Tibial artery (tissue), 4 donors: ENCODE measurements around the gene KDM4B.

ENCODE experiments used
- DNase-seq, 2 donors: peaks; one replicate each; pipeline ENCODE4 v3.0.0-alpha.2; 2019
- H3K27ac ChIP-seq, 2 donors: fragments of 200-600 bp; sonication (generic) in 1 of 2; 1 replicate in 1 of 2; 2 replicates in 1 of 2; pipeline ENCODE4 v1.5.1; 2018 to 2019; ENCODE audit warnings: mild to moderate bottlenecking in 1 of 2
- H3K27me3 ChIP-seq, 2 donors: fragments of 200-600 bp; sonication (generic) in 1 of 2; one replicate each; pipeline versions ENCODE4 v1.5.1 to v1.6.0; 2016 to 2019
- H3K36me3 ChIP-seq, 3 donors: fragments of 200-600 bp; sonication (generic) in 2 of 3; one replicate each; pipeline ENCODE4 v1.5.1; 2016 to 2019; ENCODE audit warnings: mild to moderate bottlenecking in 2 of 3
- H3K4me1 ChIP-seq, 4 donors: fragments of 200-600 bp; sonication (generic) in 2 of 4; 1 replicate in 3 of 4; 2 replicates in 1 of 4; pipeline ENCODE4 v1.5.1; 2016 to 2019
- H3K4me3 ChIP-seq, 2 donors: fragments of 200-600 bp; sonication (generic) in 1 of 2; 1 replicate in 1 of 2; 2 replicates in 1 of 2; pipeline ENCODE4 v1.5.1; 2018 to 2019; ENCODE audit warnings: mild to moderate bottlenecking in 2 of 2
- H3K9me3 ChIP-seq, 3 donors: fragments of 200-600 bp; sonication (generic) in 1 of 3; one replicate each; pipeline ENCODE4 v1.5.1; 2016 to 2019
- intact Hi-C: fragments of 100-400 bp; cut with DNase I; formaldehyde crosslinking; loops from one replicate; pipeline ENCODE4 v1.15.0; 2023; ENCODE audit warnings: low total_unique reads
- TF ChIP-seq, protein P1 (sequence below), 2 experiments: fragments of 200-600 bp in 1 of 2; fragments of 450-650 bp in 1 of 2; IDR thresholded peaks; one replicate each; pipeline ENCODE4 v1.5.1; 2017 to 2019; ENCODE audit warnings: antibody characterized with exemption in 2 of 2, mild to moderate bottlenecking in 1 of 2, moderate library complexity in 1 of 2

Gene KDM4B

DNA sequence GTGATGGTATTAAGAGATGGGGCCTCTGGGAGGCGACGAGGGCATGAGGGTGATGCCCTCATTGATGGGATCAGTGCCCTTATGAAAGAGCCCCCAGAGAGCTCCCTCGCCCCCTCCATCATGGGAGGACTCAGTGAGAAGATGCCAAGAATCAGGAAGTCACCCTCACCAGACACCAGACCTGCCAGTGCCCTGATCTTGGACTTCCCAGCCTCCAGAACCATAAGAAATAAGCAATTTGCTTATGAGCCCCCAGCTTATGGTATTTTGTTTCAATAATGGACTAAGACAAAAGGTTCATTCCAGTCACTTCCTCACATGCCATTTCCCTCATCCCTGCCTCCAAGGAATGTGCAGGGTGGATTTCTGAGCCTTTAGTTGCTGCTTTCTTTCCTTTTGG is 129.7 kb downstream of the KDM4B start:
- peaks cover 30 to 49% (median 36%) of the 10 kb centered on the region in 3 donors for H3K36me3 ChIP-seq
- intact Hi-C loops, result no loop called here

DNA sequence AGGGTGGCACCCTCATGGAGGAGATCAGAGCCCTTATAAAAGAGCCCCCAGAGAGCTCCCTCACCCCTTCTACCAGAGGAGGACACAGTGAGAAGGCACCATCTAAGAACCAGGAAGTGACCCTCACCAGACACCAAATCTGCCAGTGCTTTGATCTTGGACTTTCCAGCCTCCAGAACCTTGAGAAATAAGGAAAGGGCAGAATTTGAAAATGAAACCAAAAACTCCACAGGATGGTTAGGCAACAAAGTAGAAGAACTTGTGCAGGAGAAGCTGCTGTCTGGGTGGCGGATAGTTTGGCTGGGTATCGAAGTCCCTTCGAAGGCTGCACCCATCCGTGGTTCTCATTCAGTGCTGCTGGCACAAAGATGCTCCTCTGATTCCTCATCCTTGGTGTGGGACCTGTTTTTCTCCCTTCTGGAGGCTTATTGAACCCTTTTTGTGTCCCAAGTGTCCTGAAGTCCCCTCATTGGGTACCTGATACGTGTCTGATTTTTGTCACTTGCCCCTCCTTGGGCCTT is 130.8 kb downstream of the KDM4B start:
- H3K4me3 ChIP-seq, result no peak overlapping the region
- DNase-seq, result no peak
- peaks cover 8 to 20% (median 20%) of the 10 kb centered on the region in 3 donors for H3K9me3 ChIP-seq
- no peak overlapping the region for H3K27ac ChIP-seq
- peaks cover 30 to 45% (median 36%) of the 10 kb centered on the region in 3 donors for H3K36me3 ChIP-seq
- peaks cover 0 to 30% (median 26%) of the 10 kb centered on the region in 4 donors for H3K4me1 ChIP-seq
- TF ChIP-seq, protein P1, sequence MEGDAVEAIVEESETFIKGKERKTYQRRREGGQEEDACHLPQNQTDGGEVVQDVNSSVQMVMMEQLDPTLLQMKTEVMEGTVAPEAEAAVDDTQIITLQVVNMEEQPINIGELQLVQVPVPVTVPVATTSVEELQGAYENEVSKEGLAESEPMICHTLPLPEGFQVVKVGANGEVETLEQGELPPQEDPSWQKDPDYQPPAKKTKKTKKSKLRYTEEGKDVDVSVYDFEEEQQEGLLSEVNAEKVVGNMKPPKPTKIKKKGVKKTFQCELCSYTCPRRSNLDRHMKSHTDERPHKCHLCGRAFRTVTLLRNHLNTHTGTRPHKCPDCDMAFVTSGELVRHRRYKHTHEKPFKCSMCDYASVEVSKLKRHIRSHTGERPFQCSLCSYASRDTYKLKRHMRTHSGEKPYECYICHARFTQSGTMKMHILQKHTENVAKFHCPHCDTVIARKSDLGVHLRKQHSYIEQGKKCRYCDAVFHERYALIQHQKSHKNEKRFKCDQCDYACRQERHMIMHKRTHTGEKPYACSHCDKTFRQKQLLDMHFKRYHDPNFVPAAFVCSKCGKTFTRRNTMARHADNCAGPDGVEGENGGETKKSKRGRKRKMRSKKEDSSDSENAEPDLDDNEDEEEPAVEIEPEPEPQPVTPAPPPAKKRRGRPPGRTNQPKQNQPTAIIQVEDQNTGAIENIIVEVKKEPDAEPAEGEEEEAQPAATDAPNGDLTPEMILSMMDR (IDR thresholded peaks at IDR 0.05), result no peak
- intact Hi-C loops, result no loop called here
- H3K27me3 ChIP-seq, result no peaks in the 10 kb centered on the region

More for the DNA sequence above, 129.7 kb downstream of the KDM4B start:
- Histone ChIP-seq H3K4me3 (no peak overlapping the region), H3K27ac (no peak overlapping the region), H3K4me1 (peaks cover 0 to 19% (median 16%) of the 10 kb centered on the region in 4 donors), H3K27me3 (no peaks in the 10 kb centered on the region), H3K9me3 (peaks cover 8 to 20% (median 20%) of the 10 kb centered on the region in 3 donors)
- no peak for DNase-seq
- TF ChIP-seq, protein P1 (IDR thresholded peaks at IDR 0.05), result no peak

DNA sequence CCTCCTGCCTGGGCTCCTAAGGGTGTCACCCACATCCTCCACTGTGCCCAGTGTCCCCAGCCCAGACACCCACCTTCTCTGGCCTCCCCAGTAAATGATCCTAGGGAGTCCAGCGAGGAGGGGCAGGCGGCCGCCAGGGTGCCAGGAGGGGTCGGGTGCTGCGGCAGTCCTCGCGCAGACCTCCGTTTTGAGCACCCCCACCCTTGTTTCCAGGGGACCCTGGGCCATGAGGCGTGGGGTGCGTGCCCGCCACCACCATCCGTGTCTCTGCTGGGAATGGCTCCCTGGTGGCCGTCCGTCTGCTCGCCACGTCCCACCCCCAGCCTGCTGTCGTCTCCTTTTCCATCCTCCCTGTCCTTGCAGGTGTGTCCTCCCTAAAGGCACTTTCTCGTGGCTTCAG is 133.0 kb downstream of the KDM4B start:
- intact Hi-C loops, result no loop called here
- H3K9me3 ChIP-seq, result peaks cover 8 to 20% (median 20%) of the 10 kb centered on the region in 3 donors

DNA sequence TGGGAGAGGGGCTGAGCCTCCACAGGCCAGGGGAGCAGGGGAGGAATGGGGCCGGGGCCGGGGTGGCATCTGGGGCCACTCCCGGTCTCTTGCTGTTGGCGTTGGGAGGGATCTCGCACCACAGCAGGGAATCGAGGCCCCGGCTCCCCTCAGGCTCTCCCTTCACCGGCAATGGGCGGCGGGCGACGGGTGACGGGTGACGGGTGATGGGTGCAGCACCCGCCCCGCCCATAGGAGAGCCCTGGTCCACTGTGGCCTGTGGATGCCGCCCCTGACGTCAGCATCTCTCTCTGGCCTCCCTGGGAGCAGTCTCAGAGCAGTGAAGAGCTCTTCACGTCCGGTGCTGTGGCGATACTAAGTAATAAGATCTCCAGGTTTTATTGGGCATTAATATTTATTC is 133.6 kb downstream of the KDM4B start:
- Histone ChIP-seq H3K27me3 (no peaks in the 10 kb centered on the region), H3K9me3 (peaks cover 8 to 20% (median 20%) of the 10 kb centered on the region in 3 donors), H3K4me3 (no peak overlapping the region), H3K4me1 (peaks cover 0 to 45% (median 31%) of the 10 kb centered on the region in 4 donors), H3K27ac (peak overlapping the region; percentile 70 to 83), H3K36me3 (peaks cover 20 to 45% (median 29%) of the 10 kb centered on the region in 3 donors)
- TF ChIP-seq, protein P1 (IDR thresholded peaks at IDR 0.05), result no peak
- no peak for DNase-seq
- intact Hi-C loops, result no loop called here

More for the DNA sequence above, 133.0 kb downstream of the KDM4B start:
- Histone ChIP-seq H3K27me3 (no peaks in the 10 kb centered on the region), H3K4me3 (no peak overlapping the region), H3K4me1 (peaks cover 0 to 39% (median 31%) of the 10 kb centered on the region in 4 donors), H3K27ac (peak overlapping the region in 1 of 2 donors; percentile 83), H3K36me3 (peaks cover 24 to 48% (median 36%) of the 10 kb centered on the region in 3 donors)
- DNase-seq, result no peak
- TF ChIP-seq, protein P1 (IDR thresholded peaks at IDR 0.05), result no peak

DNA sequence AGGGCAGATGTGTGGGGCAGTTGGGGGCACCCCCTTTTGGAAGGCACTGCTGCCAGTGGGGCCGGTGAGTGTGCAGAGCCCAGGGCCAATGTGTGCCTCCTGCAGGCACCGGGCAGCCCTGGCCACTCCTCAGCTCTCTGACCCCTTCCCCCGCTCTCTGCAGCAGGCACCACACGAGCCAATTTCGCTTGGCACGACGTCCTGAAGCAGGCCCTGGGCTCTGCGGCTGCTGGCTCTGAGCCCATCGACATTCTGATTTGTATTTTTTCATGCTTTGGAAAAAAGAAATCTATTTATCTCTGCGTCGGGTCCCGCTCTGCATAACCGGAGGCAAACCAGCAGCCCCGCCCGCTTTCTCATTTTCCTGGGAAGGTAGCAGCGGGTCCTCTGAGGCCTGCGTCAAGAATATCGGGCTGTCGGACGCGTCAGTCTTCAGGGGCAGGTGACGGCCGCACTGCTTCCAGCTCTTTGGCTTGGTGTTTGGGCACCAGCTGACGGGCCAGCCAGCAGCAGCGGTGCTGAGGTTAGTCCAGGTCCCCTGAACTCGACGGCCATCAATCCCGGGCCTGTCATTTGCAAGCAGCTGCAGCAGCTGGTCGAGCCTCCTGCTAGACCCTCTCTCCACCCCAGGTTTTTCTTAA is 134.3 kb downstream of the KDM4B start:
- peak overlapping the region in 1 of 2 donors; percentile 19 for H3K4me3 ChIP-seq
- TF ChIP-seq, protein P1 (IDR thresholded peaks at IDR 0.05), result no peak
- intact Hi-C loops, result no loop called here
- no peaks in the 10 kb centered on the region for H3K27me3 ChIP-seq
- peaks cover 8 to 20% (median 20%) of the 10 kb centered on the region in 3 donors for H3K9me3 ChIP-seq
- H3K27ac ChIP-seq, result peak overlapping the region; percentile 70 to 83
- H3K36me3 ChIP-seq, result peaks cover 20 to 45% (median 28%) of the 10 kb centered on the region in 3 donors
- DNase-seq, result peak; percentile 45 to 90
- peaks cover 0 to 50% (median 31%) of the 10 kb centered on the region in 4 donors for H3K4me1 ChIP-seq
